ENCODE measurements around the gene KCTD3.

The KCTD3 gene

GRCh38 chr1:215661033-215661432 is 93.9 kb downstream of the KCTD3 start:
- DNase-seq = no peak

GRCh38 chr1:215665215-215665614 is 98.1 kb downstream of the KCTD3 start:
- no peak for DNase-seq

GRCh38 chr1:215667761-215668160 is 100.7 kb downstream of the KCTD3 start:
- DNase-seq = no peak

- DNase-seq = no peak
Measured at GRCh38 chr1:215669806-215670491, 102.8 kb downstream of the KCTD3 start.
